ENCODE data around the gene ZNF511. TPM values are rescaled to one million over a fixed set of nuclear protein-coding genes. Genes with fewer than 3 reads are reported as not detected.

Gene ZNF511
- polyA plus RNA-seq, 1 experiment: 32.9 TPM

GRCh38 chr10:133353988-133354605, 45.4 kb downstream of the ZNF511 start:
- ChIA-PET POLR2A (no interaction called here), CTCF (interaction anchor here (0.8 kb wide), 1 partner anchor 25 kb away, joined by 3 read pairs; no protein-coding TSS in a partner anchor)
- Histone ChIP-seq H3K27me3 (ENCODE audit: control insufficient read depth, insufficient read depth, low read length) (no peaks in the 10 kb centered on the region), H3K36me3 (ENCODE audit: control insufficient read depth, insufficient read depth, low read length) (peaks cover 3% of the 10 kb centered on the region), H3K4me3 (ENCODE audit: low read depth, low read length) (no peak overlapping the region)
- TF ChIP-seq CTCF (IDR thresholded peaks at IDR 0.05; ENCODE audit: insufficient read depth, low read depth, low read length): no peak
- no peak for DNase-seq (ENCODE audit: low read depth)

- CTCF ChIA-PET: no interaction called here
- POLR2A ChIA-PET: no interaction called here
- H3K27me3 ChIP-seq (ENCODE audit: control insufficient read depth, insufficient read depth, low read length): no peaks in the 10 kb centered on the region
- no peak overlapping the region for H3K4me3 ChIP-seq (ENCODE audit: low read depth, low read length)
- H3K36me3 ChIP-seq (ENCODE audit: control insufficient read depth, insufficient read depth, low read length): peaks cover 3% of the 10 kb centered on the region
- no peak for DNase-seq (ENCODE audit: low read depth)
- TF ChIP-seq CTCF (IDR thresholded peaks at IDR 0.05; ENCODE audit: insufficient read depth, low read depth, low read length): no peak
These were observed 46.0 kb downstream of the ZNF511 start for GRCh38 chr10:133354672-133355240.

GRCh38 chr10:133355266-133355665, 46.6 kb downstream of the ZNF511 start:
- TF ChIP-seq CTCF (IDR thresholded peaks at IDR 0.05; ENCODE audit: insufficient read depth, low read depth, low read length): no peak
- CTCF ChIA-PET: no interaction called here
- no peaks in the 10 kb centered on the region for H3K27me3 ChIP-seq (ENCODE audit: control insufficient read depth, insufficient read depth, low read length)
- peaks cover 3% of the 10 kb centered on the region for H3K36me3 ChIP-seq (ENCODE audit: control insufficient read depth, insufficient read depth, low read length)
- H3K4me3 ChIP-seq (ENCODE audit: low read depth, low read length): no peak overlapping the region
- DNase-seq (ENCODE audit: low read depth): no peak
- POLR2A ChIA-PET: no interaction called here

- Histone ChIP-seq H3K36me3 (ENCODE audit: control insufficient read depth, insufficient read depth, low read length) (peaks cover 3% of the 10 kb centered on the region), H3K4me3 (ENCODE audit: low read depth, low read length) (no peak overlapping the region), H3K27me3 (ENCODE audit: control insufficient read depth, insufficient read depth, low read length) (no peaks in the 10 kb centered on the region)
- no peak for TF ChIP-seq CTCF (IDR thresholded peaks at IDR 0.05; ENCODE audit: insufficient read depth, low read depth, low read length)
- no peak for DNase-seq (ENCODE audit: low read depth)
- CTCF ChIA-PET: interaction anchor here (2.1 kb wide), 1 partner anchor 26 kb away, joined by 7 read pairs; no protein-coding TSS in a partner anchor
- POLR2A ChIA-PET: no interaction called here
These were observed 47.3 kb downstream of the ZNF511 start for GRCh38 chr10:133355991-133356390.

GRCh38 chr10:133356549-133357284, 48.0 kb downstream of the ZNF511 start:
- Histone ChIP-seq H3K27me3 (ENCODE audit: control insufficient read depth, insufficient read depth, low read length) (no peaks in the 10 kb centered on the region), H3K4me3 (ENCODE audit: low read depth, low read length) (peak overlapping the region; percentile 63), H3K36me3 (ENCODE audit: control insufficient read depth, insufficient read depth, low read length) (peaks cover 3% of the 10 kb centered on the region)
- POLR2A ChIA-PET: no interaction called here
- CTCF ChIA-PET: interaction anchor here (2.1 kb wide), 1 partner anchor 27 kb away, joined by 7 read pairs; no protein-coding TSS in a partner anchor
- no peak for DNase-seq (ENCODE audit: low read depth)
- TF ChIP-seq CTCF (IDR thresholded peaks at IDR 0.05; ENCODE audit: insufficient read depth, low read depth, low read length): no peak

Data from BJ (cell line).